NB4 (cell line): ENCODE measurements around the gene DUSP10.

Experiments used
- CTCF ChIP-seq: IDR thresholded peaks from one replicate; pipeline ENCODE4 v1.5.1; 2012; ENCODE audit warnings: low read depth, low read length
- MAX ChIP-seq: IDR thresholded peaks from 2 replicates; pipeline ENCODE4 v1.6.1; 2011; ENCODE audit warnings: low read depth, low read length
- MYC ChIP-seq: IDR thresholded peaks from 2 replicates; pipeline ENCODE4 v1.6.1; 2011; ENCODE audit warnings: low read depth, low read length
- POLR2A ChIP-seq: IDR thresholded peaks from 2 replicates; pipeline ENCODE4 v1.6.1; 2011; ENCODE audit warnings: mild to moderate bottlenecking; ENCODE audit not compliant: insufficient read length; ENCODE audit errors: extremely low read depth

- TF ChIP-seq CTCF (no peak), POLR2A (no peak), MAX (no peak), MYC (no peak)
These were observed 32.4 kb upstream of the DUSP10 start for GRCh38 chr1:221774054-221774842.
